ENCODE measurements around the gene RIMBP2.

The RIMBP2 gene

GRCh38 chr12:130357729-130358330 lies 358.3 kb downstream of the RIMBP2 start:
- no peak for DNase-seq (ENCODE audit: low read depth)

GRCh38 chr12:130357241-130357640 lies 358.9 kb downstream of the RIMBP2 start:
- DNase-seq (ENCODE audit: low read depth) = no peak

GRCh38 chr12:130356222-130356621 lies 359.9 kb downstream of the RIMBP2 start:
- DNase-seq (ENCODE audit: low read depth) = no peak

- DNase-seq (ENCODE audit: low read depth) = no peak
These were observed 361.7 kb downstream of the RIMBP2 start for GRCh38 chr12:130354407-130354806.

GRCh38 chr12:130353081-130353480 lies 363.0 kb downstream of the RIMBP2 start:
- no peak for DNase-seq (ENCODE audit: low read depth)

- DNase-seq (ENCODE audit: low read depth) = no peak
These were observed 364.8 kb downstream of the RIMBP2 start for GRCh38 chr12:130351326-130351725.

GRCh38 chr12:130350715-130351114 lies 365.4 kb downstream of the RIMBP2 start:
- DNase-seq (ENCODE audit: low read depth) = no peak

GRCh38 chr12:130347588-130347987 lies 368.5 kb downstream of the RIMBP2 start:
- DNase-seq (ENCODE audit: low read depth) = no peak
